ENCODE data around the gene RASGRF1.

Gene RASGRF1

GRCh38 chr15:78985859-78986475, 104.6 kb downstream of the RASGRF1 start:
- no peak for DNase-seq

DNA sequence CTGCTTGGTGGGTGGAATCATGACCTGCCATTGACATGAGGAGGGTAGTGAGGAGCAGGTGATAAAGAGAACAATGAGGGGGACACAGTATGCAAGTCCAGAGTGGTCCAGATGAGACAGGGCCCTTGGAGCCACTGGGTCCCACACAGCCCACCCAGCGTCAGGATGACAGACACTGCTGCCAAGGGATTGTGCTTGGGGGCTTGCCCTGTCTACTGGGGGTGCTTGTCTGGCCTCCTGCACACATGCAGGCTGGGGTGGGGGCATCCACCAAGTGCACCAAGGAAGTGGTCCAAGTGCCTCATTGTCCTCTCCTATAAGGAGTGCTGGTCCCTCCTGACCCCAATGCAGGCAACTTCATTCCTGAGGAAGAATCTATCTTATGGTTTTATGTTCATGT, 106.5 kb downstream of the RASGRF1 start:
- DNase-seq: no peak

DNA sequence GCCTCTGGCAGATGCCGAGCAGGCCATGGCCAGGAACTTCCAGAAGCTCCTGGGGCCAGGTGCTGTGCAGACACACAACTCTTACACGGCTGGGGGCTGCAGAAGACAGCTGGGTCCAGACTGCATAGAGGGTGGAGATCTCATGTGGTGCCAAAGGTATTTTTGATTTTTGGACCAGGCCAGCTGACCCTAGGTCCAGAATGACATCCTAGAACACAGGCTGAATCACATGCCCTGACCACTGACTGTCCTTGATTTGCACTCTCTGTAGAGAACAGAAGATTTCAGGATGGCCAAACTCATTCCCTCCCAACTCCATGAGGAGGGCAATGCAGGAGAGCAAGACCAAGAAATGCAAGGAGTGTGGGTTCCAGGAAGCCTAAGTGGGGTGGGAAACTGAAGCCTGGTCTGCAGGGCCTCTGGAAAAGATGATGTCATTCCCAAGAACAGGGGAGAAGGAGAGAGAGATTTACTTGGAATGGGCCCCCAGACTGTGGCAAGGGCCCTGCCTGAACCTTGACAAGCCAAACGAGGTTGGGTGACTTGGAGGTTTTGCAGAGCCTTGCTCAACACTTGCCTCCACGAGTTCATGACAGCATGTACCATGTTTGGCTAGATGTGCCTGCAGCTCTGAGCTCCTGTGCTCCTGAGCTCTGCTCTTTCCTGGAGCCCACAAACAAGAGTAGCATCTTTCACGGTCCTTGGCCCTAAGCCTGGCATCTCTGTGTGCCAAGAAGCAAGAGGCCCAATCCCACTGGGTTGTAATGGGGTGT, 107.2 kb downstream of the RASGRF1 start:
- DNase-seq: no peak

- DNase-seq: no peak
These were observed 107.8 kb downstream of the RASGRF1 start for GRCh38 chr15:78982736-78983135.

DNA sequence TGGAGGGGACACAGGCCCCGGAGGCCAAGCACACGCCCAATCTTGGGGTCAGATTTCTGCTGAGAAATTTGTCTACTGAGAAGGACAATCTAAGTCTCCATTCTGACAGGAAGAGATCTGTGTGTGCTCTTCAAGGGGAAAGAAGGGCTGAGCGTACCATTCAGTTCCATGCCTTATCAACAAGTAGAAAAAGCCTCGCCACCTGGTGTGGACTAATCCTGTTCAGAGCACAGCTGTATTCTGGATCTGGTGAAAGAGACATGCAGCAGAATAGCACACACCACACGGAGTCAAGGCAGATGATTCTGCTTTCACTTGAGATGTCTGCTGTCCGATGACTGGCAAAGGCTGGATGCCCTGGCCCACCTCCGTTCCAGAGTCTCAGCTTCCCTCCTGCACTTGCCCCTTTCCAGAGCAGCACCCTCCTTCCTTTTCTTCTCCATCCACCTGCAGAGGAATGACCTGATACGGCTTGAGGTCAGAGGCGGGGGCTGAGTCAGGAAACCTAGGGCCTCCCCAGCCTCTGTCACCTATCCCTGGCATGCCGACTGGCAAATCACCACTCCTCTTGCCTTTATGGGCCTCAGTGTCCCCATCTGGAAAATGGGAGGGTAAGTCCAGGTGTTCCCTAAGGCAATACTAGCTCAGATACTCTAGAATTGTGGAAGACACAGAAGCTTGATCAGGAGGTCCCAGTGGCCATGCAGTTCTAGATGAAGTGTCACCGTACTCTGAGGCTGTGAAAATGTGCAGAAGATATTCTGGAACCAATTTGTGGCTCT, 108.9 kb downstream of the RASGRF1 start:
- DNase-seq: no peak

DNA sequence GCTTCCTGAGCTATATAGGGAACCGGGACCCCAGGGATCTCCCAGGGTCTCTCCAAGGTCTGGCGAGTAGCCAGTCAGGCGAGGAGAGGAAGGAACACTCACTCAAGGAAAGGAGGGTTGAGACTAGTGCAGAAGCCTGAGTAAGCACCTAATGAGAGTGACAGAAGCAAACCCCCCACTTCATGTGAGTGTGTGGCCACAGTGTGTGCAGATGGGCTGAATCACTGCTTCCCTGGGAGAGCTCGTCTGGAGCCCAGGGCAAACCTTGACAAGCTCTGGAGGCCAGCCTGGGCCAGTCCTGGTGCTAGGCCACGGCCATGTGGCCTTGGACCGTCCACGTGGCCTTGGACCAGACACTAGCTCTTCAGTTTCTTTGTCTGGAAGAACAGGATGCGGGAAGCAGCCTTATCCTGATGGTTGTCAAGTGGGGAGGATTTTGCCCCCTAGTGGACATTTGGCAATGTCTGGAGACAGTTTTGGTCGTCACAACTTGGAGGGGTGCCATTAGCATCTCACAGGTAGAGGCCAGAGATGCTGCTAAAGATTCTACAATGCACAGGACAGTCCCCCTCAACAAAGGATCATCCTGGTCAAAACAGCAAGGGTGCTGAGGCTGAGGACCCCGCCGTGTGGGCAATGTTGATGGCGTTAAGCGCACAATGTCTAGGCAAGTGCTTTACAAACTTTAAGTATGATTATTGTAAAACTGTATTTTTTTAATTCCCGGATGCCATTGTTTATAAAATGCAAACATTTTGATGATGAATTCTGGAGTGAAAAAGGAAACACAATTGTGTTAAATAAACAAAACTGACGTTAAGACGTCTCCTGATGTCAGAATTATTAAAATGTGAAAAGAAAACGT, 110.9 kb downstream of the RASGRF1 start:
- no peak for DNase-seq

GRCh38 chr15:78978601-78979179, 111.9 kb downstream of the RASGRF1 start:
- DNase-seq: no peak

DNA sequence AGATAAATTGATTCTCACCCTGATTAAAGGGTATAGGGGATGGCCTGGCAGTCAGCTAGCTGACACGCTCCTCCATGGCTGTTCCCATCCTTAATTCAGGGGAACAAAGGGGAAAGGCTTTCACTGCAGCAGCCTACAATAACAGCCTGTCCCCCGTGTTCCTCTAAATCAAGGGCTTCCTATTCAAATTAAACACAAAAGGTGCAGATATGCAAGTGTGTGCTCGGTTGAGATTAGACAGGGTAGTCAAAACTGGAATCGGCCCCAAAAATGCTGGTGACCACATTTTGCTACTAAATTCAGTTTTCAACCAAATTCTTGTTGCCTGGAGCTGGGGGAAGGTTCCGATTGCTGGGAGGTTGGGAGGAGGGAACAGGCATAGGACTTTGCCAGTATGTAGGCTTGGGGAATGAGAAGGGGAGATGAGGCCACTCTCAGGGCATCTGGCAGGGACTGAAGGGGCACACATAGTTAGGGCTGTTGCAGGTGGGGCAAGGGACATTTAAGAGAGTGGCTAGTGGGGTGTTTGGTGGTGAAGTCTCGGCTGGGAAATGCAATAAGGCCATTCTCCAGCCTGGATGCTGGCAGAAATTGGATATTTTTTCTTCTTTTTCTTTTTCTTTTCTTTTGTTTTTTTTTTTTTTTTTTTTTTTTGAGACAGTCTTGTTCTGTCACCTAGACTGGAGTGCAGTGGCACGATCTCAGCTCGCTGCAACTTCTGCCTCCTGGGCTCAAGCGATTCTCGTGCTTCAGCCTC, 112.8 kb downstream of the RASGRF1 start:
- no peak for DNase-seq

- DNase-seq: no peak
These were observed 113.4 kb downstream of the RASGRF1 start for GRCh38 chr15:78977091-78977571.

DNA sequence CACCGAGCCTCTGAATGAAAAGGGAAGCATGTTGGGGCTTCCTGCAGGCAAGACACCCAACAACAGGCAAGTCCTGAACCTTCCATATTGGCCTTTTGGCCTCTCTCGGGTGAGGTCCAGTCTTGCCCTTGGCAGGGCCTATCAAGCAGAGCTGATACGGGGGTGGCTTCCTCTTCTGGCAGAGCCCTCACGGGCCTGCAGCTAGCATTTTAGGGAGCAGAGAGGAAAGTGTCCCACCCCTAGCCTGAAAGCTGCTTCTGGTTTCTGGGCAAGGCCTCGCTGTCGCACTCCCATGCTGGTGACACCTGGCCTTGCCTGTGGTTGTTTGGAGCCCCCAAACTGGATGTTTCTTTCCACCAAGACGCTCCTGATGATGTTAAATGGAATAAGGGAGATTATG, 113.9 kb downstream of the RASGRF1 start:
- no peak for DNase-seq

DNA sequence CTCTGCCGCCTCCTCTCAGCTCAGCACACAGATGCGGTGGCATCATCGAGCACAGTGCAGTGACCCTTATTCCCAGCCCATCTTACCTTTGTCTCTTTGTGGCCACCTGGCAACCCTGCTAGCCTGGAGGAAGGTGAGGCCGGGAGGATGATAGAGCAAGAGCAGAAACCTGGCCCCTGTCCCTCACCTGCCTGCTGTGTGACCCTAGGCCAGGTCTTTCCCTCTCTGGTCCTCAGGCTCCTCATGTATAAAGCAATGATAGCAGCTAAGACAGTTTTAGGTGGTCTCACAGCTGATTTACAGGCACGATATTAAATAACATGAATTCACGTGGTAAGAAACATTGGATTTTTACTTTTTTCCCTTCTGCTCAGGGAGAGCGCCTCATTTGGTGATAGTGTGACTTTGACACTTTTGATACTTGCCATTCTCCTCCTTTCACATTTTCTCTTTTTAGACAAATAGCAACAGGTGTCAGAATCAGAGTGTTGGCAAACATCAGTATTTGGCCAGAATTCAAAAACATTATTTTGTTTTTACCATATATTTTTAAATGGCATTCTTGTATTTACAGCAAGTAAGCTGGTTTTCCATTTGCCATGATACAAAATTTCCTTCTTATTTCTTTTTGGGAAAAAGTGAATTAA, 116.2 kb downstream of the RASGRF1 start:
- no peak for DNase-seq

- no peak for DNase-seq
These were observed 120.8 kb downstream of the RASGRF1 start for GRCh38 chr15:78969687-78970349.

- DNase-seq: no peak
These were observed 121.9 kb downstream of the RASGRF1 start for GRCh38 chr15:78968539-78969271.

GRCh38 chr15:78968114-78968513, 122.5 kb downstream of the RASGRF1 start:
- no peak for DNase-seq

- no peak for DNase-seq
These were observed 130.3 kb downstream of the RASGRF1 start for GRCh38 chr15:78960308-78960707.

GRCh38 chr15:78959360-78959759, 131.2 kb downstream of the RASGRF1 start:
- DNase-seq: no peak

- DNase-seq: no peak
These were observed 133.0 kb downstream of the RASGRF1 start for GRCh38 chr15:78957416-78958093.

- no peak for DNase-seq
These were observed 133.6 kb downstream of the RASGRF1 start for GRCh38 chr15:78956937-78957336.

- no peak for DNase-seq
These were observed 135.2 kb downstream of the RASGRF1 start for GRCh38 chr15:78955355-78955754.

Data from DMS79 treated with DMSO at 0.1 percent for 48 hours (cell line).